GM19035 (cell line): ENCODE measurements around the gene HYLS1.
A peak's percentile ranks its signal among the peaks of the same experiment; 100 is the strongest.
"Not testable (repeated sequence)": the region's sequence is repeated elsewhere in the genome, so short reads cannot be mapped to it uniquely, and the experiment has no call there.

Experiments
- ATAC-seq: cut with Tn5 transposase; IDR thresholded peaks from one replicate; pipeline ENCODE4 v1.9.1; 2021; ENCODE audit not compliant: unreplicated experiment

Gene HYLS1

DNA sequence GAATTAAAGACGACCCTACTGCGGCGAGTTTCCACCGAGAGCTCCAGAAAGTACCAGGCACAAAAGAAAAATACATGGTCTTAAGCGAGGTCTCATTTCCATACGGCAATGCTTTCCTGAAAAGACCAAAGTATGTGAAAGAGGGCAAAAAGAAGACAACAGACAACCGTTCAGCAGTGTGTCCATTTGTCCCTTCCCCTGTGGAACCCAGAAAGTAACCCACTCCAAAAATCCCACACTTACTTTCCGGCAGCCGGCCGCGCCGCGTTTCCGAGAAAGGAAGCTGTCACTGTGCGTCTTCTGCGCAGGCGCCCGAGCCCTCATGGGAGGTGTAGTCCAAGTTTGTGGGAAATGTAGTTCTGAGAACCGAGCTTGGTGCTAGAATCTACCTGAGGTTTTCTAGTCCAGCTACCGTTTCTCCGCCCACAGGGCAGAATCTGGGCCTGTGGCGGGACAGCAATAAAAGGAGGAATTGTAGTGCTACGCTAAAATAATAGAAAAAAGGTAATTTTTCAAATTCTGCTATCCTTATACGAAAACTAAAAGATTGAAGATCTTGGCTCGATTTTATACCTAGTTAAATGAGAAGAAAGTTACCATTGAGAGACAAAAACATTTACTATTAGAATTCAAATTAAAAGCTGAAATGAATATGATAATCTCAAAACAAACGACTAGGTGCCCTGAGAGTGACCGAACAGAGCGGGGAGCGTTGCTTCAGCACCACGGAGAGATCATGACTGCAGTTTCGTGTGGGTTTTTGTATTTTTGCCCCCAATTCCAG is 15.7 kb downstream of the HYLS1 start, which contains the start of gene PUS3:
PUS3 (minus strand) TSS at position 280 of the 784 bp plus-strand sequence. CDS start 6,922 bp downstream, outside the sequence.
- ATAC-seq = peak; percentile 98

DNA sequence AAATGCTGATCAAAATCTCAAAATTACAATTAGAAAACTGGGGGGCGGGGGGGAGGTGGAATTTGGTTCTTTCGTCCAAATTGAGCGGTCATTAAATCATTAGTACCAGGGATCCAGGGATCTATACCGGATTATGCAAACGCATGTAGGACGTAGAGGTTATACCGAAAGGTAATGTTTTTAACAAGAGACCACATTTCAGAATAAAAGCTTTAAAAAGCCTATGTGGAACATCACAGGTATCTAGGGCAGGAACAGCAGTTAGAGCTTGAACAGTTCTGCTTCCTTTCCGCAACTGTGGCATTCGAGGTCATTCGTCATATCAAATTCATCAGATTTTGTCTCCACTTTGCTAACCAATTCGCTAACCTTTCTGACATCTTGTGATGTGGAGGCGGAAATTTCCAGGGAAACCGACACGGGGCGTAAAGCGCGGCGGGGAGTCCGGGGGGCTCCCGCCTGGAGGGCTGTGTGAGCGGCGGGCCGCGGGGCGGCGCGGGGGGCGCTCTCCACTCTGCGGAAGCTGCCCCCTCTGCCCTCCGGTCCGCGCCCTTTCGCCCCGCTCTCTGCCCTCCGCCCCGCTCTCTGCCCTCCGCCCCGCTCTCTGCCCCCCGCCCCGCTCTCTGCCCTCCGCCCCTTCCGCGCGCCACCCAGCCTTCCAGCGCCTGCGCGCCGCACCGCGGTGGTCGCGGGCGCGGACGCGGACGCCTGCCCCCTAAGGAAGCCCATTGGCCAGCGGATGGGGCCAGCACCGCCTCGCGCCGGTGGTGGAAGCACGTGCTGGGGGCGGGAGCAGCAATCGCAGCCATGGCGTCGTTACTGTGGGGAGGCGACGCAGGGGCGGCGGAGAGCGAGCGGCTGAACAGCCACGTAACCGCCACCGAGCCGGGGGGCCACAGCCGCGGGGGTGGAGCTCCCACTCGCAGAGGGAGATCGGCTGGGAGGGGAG is 16.5 kb downstream of the HYLS1 start, which contains the start of gene DDX25:
DDX25 (plus strand) TSS at position 798 of the 949 bp plus-strand sequence; CDS start at position 808, 10 bp downstream.
- no peak for ATAC-seq

DNA sequence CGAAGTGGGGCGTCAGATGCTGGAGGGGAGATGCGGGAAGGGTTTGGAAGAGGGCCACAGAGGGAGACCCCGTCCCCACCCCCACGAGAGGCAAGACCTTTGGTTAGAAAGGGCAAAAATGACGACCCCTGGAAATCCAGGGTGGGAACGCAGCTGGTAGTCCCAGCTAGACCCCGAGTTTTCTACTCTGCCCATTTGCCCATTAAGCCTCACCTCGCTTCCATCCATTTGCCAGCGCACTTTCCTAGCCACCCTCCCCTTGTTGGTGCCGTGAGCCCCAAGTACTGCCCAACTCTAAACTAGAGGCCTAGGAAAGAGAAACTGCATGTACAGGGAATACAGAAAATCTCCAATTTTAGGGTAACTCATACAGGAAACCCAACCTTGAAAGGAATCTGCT is 17.2 kb downstream of the HYLS1 start:
- ATAC-seq = no peak

DNA sequence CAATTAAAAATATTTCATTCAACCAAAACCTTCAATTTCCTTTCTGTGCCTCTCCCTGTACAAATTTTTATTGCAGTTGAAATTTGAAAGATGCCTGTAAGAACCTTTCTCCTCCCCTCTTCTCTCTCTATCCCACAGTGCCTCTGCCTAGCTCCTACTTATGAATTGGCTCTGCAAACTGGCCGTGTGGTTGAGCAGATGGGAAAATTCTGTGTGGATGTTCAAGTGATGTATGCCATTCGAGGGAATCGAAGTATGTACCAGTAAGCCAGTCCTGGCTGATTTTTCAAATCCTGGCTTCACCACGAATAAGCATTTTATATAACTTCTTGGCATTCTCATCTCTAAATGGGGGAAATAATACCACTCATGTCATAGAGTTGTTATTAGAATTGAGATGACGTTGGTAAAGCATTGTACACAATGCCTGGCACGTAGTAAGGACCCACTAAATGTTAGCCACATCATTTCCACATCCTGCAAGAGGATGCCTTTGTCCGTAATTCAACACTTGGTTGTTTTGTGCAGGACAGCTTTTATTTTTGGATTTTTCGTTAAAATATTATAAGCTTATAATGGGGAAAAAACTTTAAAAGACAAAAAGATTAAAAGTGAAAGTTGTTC is 22.9 kb downstream of the HYLS1 start:
- no peak for ATAC-seq

DNA sequence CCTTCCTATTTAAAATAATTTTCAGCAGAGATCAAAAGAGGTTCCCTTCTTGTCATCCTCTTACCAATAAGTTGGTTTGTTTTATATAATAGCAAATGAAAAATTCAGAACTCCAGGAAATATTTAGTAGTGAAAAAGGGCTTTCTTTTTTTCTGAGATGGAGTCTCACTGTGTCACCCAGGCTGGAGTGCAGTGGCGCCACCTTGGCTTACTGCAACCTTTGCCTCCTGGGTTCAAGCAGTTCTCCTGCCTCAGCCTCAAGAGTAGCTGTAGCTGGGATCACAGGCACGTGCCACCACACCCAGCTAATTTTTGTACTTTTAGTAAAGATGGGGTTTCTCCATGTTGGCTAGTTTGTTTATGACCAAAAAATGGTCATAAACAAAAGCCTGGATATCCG is 27.1 kb downstream of the HYLS1 start:
- ATAC-seq = not testable (repeated sequence)

DNA sequence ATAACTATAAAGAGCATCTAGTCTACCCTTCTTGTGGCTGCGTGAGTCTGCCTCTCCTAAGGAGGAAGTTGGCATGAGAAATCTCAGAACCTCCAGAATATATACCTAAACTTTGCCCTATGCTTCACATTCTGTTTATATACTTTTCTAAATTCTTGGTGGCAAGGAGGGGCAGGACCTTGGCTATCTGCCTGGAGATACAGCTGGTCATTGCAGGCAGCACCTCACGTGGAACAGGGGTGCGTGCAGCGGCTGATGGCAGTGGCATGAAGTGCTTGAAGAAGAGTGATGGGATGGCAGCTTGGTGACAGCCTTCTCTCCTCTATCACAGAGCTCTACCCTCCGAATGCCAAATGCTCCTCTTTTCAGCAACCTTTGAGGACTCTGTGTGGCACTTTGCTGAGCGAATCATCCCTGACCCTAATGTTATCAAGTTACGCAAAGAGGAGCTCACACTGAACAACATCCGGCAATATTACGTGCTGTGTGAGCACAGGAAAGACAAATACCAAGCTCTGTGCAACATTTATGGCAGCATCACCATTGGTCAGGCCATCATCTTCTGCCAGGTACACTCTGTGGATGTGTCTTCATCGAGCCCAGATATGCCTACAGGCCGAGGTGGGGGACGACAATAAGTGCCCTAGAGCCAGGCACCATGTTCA is 29.3 kb downstream of the HYLS1 start:
- ATAC-seq = no peak

DNA sequence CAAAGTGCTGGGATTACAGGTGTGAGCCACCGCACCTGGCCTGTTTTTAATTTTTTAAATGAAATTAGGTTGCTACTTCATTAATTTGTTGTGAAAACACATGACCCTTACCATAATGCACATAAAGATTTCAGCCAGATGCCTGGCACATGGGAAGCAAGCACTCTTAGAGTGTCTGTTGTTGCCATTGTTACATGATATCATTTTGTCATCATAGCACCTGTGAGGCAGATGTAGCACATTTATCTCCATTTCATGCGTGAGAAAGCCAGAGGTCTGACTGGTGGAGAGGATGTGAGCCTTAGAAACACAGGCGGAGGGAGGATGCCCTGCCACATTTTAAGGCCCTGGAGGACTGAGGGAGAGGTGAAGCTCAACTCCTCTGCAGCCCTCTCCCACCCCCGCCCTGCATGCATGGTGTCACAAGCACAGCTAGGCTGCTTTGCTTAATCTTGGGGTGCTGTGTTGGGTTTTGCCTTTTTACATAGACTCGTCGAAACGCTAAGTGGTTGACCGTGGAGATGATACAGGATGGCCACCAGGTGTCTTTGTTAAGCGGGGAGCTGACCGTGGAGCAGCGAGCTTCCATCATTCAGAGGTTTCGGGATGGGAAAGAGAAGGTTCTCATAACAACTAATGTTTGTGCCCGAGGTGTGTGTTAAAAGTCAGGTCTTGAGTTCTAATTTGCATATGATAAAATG is 30.8 kb downstream of the HYLS1 start:
- ATAC-seq = no peak

DNA sequence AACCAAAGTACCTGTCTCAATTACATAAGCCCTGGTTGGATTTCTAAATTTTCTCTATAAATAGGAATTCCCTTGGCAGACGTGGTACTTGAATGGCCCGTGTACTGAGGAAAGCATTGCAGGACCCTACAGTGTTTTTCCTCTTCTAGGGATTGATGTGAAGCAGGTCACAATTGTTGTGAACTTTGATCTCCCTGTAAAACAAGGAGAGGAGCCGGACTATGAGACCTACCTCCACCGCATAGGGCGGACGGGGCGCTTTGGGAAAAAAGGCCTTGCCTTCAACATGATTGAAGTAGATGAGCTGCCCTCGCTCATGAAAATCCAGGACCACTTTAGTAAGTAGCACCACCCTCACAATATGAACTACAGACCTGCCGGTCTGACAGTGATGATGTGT is 33.6 kb downstream of the HYLS1 start:
- ATAC-seq = no peak

DNA sequence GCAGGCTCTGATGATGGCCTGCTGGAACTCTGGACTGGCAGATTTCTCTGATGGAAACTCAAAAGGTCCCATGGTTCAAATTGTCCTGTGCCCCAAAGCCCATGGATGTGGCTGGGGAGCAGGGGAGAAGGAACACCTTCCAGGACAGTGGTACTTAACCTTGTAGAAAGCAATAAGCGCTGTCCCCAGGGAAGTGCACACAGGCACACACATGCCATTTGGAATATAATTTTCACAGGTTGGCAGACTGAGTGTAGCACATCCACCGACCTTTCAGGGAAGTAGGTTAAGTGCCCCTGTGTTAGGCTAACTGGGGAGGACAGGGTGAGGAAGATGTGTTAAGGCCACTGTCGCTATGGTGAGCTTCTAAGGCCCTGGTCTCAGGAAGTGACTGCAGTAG is 34.7 kb downstream of the HYLS1 start:
- ATAC-seq = no peak

DNA sequence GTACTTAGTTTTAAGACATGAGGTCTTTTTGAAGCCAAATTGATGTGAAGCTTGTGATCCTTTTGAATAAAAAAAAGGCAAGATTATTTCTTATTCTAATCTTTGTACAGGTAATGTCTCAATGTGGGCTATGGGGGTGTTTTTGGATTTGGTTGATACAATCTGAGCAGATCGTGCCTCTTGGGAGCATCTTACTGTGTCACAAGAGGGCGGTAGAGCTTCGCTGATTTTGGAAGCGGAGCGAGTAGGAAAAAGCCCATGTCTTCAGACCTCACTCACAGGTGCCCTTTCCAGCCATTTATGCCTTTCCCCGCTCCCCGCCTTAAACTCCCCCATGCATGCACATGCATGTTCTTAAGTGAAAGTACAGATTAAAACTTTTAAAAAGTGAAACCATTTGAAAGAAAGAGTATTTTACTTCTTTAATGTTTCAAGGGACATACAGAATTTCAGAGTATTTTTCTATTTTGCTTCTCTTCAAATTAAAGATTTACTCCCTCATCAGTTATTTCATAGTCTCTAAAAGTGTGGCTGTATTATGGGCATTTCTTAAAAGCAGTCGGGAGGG is 35.6 kb downstream of the HYLS1 start:
- ATAC-seq = peak; percentile 81

DNA sequence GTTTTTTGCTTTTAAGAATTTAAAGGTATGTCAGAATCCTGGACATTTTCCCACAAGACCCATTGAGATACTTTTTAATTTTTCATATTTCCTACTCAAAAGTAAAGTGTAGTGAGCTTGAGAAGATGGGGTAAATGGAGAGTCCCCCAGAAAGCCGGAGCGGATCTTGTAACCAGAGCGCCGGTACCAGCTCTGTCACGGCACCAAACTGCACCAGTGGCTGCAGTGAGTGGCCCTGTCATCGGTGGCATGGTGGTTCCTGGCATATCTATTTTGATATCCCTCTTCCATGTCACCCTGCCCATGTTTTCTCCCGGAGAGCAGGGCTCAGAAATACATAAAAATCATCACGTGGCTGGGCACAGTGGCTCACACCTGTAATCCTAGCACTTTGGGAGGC is 36.2 kb downstream of the HYLS1 start:
- no peak for ATAC-seq

DNA sequence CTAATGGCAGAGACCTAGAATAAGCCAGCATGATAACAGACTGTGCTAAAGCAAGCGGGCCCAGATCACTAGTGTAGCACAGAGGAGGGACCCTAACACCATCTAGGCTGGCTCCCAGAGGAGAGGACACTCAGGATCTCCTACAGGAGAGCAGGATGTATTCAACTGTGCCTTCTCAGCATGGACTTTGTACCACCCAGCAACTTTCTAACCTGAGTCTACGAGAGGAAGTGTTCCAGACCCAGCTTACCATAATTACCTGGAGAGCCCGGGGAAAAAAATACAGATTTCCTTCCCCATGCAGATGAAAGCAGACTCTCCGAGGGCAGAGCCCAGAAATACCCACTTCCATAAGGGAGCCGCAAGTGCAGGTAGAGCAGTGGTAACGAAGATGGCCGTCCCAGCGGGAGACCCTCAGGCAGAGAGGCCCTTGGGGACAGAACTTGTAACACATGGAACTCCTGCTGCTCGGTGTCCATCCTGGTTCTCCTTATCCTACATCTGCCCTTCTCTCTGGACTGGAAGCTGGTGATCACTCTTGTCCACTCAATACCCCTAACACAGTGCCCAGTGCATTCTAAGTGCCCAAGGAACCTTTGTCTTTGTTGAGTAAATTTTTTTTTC is 37.0 kb downstream of the HYLS1 start:
- no peak for ATAC-seq

DNA sequence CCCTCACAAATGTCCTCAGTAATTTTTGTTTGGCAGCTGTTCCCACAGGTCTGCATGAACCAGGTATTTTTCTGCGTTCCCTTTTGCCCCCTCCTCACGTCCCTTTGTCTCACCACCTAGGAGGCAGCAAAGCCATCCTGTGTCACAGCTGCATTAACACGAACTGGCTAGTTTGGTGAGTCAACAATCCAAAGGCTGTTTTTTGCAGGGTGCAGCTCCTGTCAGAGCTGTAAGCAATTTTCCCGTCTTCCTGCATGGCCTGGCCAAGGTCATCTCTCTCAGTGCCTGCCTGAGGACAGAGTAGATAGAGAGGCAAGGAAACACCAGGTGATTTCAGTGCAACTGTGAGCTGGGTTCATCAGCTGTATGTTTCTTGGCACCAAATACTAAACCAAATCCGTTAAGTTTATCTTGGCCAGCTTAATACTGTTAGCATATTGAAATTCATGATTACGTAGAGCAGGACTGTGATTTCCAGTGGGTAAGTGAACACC is 37.8 kb downstream of the HYLS1 start:
- no peak for ATAC-seq

DNA sequence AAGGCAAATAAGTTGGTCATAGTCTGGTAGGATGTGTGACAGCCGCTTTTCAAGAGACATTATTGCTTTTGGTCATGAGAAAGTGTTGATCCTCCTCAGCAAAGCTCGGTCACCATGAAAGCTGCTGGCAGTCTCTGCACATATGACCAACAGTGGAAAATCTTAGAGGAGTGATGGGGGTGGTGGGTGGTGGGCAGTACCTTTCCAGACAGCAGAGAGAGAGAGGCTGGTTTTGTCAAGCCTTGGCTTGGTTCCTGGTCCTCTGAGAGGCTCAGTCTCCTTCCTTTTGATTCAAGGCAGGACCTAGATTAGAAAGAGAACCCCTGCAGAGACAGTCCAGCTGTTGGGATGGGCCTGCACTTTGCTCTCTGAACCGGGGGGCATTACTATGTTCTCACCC is 38.3 kb downstream of the HYLS1 start:
- ATAC-seq = no peak

DNA sequence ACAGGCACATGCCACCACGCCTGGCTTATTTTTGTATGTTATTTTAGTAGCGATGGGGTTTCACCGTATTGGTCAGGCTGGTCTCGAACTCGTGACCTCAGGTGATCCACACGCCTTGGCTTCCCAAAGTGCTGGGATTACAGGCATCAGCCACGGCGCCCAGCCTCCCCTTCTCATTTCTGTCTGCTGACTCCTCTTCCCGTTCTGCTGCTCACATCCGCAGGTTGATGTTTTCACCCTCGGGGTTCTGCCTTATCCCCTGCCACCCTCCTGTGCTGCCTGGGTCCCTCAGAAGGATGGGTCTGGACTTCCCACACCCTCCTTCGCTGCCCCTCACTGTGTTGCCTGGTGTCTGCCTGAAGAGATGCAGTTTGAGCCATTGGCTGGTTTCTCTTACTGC is 39.2 kb downstream of the HYLS1 start:
- ATAC-seq = no peak

DNA sequence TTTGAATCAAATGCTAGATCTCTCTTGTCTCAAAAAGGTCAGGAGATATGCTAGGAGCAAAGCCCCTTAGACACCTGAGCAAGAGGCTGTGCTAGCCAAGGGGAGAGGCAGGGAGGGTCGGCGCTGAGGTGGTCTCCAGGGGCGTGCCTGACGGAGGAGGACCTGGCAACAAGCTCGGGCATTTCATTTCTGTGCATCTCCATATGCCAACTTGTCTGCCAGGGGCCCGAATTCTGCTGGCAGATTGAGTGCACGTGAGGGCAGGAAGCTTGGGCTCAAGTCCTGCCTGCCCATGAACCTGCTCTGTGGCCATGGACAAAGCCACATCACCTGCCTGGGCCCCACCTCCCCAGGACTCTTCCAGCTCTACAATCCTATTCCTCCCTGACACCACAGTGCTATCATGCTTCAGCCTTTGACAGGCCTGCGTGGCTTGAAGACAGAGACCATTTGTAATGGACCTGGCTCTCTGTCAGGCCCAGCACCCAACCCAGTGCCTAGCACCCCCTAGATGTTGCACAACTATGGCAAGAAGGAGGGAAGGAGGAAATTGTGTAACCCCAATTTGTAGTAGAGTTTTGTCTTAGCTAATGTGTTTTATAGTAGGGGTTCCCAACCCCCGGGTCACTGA is 42.1 kb downstream of the HYLS1 start:
- ATAC-seq = no peak

DNA sequence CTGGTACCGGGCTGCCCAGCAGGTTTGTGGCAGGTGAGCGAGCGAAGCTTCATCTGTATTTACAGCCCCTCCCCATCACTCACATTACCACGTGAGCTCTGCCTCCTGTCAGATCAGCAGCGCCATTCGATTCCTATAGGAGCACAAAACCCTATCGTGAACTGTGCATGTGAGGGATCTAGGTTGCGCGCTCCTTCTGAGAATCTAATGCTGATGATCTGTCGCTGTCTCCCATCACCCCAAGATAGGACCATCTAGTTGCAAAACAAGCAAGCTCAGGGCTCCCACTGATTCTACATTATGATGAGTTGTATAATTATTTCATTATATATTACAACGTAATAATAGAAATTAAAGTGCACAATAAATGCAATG is 42.6 kb downstream of the HYLS1 start:
- no peak for ATAC-seq

DNA sequence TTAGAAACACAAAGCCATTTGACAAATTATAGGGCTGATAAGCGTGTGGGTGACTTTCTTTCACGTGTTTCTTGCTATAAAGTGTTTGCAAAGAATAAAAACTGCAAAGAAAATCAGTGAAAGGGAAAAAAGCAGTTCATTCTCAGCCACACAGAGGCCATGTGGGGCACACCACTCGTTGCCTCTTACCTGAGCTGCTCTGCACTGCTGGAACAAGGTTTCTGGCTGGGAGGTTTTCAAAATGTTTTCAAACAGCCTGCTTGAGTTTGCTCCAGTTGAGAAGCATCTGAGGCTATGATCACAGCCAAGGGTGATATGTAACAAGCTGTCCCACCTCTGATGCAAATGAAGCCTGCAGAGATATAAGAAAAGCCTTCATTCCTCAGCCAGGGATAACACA is 43.6 kb downstream of the HYLS1 start:
- ATAC-seq = no peak

DNA sequence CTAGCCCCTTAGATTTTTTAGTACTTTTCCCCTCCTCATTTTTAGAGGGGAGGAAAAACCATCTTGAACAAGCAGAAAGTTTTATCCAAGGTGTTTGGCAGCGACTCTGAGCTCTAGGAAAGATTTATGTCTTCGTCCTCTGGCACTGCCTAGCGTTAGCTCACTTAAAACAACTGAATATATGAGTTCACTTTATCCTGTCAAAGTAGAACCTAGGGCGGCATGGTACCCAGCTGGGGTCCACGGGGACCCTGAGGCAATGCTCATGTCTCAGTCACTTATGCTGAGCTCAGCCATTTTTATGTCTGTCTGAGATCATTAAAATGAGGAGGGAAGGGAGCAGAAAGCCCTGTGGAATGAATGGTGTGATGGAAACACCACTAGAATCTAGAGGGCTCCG is 44.2 kb downstream of the HYLS1 start:
- no peak for ATAC-seq
